Islet of Langerhans (tissue), 1 donor: ENCODE measurements around the gene KCNIP4.
A peak's percentile ranks its signal among the peaks of the same experiment; 100 is the strongest.
"Not testable (repeated sequence)": the region's sequence is repeated elsewhere in the genome, so short reads cannot be mapped to it uniquely, and the experiment has no call there.

ENCODE experiments used
- FAIRE-seq: peaks from one replicate; lab custom pipeline; 2011; peaks lifted over from hg19 to GRCh38; lab: Jason Lieb, UNC

The KCNIP4 gene

DNA sequence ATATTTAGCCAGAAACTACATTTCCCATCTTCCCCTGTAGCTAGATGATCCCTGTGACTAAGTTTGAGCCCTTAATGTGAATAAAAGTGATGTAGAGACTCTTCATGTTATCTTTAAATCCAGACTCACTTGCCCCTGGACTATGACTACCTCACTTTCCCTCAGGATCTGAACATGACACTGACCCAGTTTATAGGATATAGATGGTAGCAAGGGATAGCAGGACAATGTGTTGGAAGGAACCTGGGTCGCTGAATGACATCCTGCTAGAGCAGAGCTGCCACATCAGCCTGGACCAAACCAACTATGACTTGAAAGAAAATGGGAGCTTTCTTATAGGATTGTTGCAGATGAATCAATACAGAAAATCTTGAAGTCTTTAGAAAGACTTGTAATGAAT is 1110.1 kb downstream of the KCNIP4 start:
- FAIRE-seq, result no peak

DNA sequence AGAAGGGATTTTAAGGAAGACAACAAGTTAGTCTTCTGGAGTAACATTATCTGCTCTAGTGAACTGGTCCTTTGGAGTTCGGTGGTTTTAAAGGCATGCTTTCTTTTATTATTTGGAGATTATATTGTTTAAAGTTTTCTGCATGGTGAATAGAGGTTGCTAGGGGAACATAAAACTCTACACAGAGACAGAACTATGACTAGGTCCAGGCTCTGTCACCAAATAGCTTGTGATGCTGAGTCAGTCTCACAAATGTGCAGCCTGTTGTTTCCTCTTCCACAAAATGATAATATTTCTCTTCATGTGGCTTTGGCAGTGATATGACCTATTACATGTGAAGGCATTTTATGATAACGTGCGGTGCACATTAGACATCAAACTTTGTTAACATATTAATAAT is 1115.7 kb downstream of the KCNIP4 start:
- FAIRE-seq, result no peak

DNA sequence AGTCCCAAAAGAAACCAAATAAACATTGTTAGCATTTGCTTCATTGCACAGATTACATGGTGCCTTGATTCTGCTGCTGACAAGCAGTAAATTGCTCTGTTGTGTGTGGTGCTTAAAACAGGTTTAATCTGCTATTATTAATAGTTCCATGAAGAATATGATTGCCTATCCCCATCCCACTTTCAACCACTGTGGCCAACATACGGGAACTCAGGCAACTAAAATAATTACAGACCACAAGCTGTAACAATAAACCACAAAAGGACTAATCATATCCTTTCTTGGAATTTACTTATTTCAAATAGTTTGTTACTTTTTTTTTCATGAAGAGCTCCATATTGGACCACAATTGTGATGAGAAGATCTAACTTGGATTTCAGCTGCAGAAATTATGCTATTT is 1116.8 kb downstream of the KCNIP4 start:
- FAIRE-seq, result no peak

DNA sequence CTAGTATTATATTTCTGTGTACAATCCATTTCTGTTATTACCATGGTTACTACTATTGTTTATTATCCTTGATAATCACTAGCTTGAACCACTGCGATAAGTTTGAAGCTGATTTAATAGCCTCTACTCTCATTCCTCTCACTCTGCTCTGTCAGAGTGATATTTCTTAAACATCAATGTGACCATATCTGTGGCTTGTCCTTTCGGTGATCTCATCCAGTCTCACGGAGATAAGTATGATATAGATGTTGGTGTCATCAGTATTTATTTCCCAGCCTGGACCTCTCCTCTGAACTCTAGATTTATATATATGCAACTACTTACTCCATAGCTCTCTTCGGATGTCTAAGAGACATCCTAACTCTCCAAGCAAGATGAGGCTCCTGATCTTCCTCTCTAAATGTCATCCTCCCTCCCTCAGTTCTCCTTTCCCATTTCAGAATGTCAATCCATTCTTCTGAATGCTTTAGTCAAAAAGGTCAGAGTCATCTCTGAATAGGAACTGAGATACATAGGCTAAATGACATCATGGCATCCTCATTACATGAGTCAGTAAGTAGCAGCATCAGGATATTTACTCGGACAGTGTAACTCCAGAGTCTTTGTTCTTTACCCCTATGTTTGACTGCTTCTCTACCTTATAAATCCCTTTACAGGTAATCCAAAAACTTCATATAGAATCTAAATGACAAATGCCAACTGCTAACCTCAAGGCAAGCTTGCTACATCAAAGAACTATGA is 1118.8 kb downstream of the KCNIP4 start:
- no peak for FAIRE-seq

DNA sequence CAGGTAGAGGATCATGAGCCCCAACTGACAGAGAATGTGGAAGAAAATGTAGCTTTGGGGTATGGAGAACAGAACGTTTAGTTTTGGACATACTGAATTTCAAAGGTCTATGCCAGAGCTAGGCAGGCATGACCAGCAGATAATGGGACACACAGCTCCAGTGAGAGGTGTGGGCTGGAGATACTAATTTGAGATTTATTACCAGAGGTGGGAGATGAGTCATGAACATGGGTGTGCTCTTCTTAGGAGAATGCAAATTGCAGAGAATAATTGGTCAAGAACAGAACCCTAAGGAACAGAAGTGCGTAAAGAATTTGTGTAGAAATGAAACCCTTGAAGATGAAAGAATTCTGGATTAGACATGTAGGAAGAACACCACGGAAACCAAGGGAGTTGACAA is 1123.1 kb downstream of the KCNIP4 start:
- FAIRE-seq, result no peak

DNA sequence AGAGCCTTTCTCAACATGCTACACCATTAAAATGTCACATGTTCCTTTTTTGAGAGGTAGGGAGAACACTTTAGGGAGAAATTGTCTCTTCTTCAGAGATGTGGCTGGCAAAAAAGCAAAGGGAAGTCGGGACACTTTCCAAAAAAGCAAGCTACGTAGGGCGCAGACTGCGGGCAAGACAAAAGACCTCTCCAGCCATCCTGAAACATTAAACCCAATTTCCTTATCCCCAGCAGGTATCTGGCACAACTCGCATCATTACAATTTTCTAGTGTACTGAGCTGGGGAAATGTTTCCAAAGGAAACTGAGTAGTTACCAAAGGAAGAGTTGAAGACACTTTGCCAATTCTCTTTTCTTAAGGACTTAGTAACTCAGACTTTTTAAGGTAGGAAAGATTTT is 1132.3 kb downstream of the KCNIP4 start:
- no peak for FAIRE-seq

DNA sequence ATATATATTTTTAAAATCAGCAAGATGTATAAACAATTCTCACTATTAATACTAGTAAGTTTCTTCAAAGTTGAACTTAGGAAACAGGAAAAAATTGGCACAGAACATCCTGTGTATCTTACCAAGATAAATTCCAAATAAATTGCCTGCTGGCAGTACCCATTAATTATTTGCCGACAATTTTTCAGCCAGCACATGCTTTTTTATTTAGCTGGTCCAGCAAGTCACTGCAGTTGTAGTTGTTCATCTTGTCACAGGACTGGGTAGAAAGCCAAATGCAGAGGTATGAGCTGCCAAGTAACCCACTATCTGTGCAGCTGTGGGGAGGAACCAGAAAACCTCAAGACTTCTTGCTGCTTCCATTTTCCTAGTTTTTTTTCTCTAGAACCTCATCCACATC is 1134.9 kb downstream of the KCNIP4 start:
- FAIRE-seq, result no peak

DNA sequence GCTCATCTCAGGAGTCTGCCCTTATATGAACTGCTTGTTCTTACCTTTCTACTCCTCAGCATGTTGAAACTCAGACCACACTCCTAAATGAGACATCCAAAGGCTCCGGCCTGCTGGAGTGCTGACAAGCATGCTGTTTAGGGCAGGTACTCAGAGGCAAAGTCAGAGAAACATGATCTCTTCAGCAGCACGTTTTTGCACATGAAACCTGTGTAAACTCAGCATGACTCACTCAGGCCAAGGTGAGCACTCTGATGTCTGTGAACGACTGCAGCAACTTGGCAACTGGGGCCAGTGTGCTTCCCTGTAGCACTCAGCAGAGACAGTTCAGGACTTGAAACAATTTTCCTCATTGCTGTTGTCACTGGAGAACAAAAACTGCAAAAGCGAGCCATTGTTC is 1138.8 kb downstream of the KCNIP4 start:
- FAIRE-seq, result no peak

DNA sequence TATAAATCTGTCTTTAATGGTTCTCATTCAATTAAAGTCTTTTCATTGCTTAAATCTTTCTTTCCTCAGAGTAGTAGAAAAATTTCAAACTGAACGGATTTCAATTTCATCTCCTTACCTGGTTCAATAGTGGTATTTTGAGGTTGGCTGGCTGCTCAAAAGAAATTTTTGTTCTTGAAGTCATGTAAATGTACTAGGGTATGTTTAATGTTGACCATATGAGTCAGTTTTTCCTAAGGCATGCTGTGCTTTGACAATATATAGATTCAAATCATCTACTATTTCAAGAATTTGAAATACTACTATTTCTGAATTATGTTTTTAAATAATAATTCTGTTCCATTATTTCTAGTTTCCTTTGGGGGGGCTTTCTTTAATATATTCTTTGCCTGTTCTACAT is 1142.9 kb downstream of the KCNIP4 start:
- no peak for FAIRE-seq

DNA sequence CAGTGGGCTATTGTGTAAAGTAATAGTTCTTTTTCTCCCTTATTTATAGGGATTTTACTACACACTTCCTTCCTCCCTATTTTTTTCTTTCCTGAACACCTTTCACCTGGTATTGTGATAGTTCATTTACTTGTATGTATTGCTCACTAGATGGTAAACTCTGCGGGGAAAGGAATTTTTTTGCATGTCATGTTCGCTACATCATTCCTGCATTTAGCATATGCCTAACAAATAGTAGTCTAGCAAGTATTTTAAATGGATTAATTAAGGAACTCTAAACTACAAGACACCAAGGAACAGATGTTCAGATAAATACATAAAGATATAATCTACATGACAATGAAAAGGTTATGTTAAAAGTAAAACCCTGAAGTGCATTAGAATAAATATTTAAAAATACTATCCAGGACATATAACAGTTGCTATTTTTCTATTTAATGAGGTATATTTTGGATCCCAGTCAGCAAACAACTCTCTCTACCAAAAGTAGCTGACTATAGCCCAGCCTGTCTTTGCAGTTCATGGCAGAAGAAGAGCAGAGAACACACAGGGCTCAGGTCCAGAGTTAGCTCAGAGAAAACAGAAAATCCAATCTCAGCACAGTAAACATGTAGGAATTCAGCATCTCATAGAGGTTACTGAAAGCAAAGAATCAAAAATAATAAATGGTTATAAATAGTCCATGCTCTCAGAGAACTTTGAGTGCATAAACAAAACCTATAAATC is 1160.5 kb downstream of the KCNIP4 start:
- FAIRE-seq, result no peak

DNA sequence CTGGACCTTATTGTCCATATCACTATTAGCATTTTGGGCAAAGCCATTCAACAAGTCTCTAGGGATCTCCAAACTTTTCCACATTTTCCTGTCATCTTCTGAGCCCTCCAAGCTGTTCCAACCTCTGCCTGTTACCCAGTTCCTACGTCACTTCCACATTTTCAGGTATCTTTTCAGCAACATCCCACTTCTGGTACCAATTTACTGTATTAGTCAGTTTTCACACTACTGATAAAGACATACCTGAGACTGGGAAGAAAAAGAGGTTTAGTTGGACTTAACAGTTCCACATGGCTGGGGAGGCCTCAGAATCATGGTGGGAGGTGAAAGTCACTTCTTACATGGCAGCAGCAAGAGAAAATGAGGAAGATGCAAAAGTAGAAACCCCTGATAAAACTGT is 1165.4 kb downstream of the KCNIP4 start:
- not testable (repeated sequence) for FAIRE-seq

DNA sequence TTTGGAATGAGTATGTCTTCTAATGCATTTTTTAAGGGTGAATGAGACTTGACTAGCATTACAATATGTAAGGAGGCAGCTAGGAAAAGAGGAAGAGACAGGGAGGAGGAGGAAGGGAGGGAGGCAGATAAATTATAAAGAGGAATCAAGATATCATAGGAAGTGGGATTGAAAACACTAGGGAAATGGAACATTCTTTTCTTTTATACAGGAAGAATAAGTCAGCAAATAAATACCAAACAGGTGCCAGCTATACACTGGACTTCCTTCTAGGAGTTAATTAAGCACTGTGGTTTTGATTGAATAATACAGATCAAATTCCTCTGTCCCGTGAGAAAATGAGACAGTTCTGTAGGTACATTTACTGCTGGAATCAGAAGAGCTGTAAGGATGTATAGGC is 1169.7 kb downstream of the KCNIP4 start:
- no peak for FAIRE-seq

DNA sequence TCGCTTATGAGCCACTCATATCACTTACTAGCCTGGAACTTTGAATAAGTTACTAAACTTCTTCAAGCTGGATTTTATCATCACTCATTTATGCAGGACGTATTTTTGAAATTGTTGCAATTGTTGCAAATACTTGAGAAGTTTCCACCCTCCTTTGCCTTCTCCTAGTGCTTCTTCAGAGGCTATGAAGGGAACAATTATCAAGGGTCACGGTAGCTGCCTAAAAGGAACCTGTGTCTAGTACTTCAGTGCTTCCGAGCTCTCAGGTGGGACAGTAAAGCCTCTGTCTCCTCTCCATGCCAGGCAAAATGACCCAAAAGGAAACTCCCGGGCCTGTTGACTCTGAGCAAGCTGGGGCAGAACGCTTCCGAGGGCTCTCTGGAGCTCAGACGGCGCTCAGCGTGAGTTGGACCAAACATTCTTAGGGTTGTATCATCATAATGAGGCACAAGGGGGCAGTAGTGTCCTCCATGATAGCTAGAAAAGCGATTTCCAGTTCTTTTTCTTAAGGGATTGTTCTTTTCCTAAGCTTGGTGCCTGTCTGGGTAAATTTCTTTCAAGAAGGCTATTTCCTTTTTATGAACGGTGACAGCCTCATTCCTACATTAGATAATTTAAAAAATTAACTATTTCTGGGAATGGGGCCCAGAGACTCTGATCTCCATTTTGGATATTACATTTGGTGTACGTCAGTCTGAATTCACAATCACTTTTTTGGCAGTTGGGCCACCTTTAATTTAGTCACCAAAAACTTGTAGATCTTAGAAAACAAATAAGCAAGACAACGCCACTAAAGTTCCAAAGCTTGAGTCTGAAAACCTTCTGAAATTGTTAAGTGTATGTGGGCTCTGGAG is 1175.2 kb downstream of the KCNIP4 start:
- FAIRE-seq, result peak; percentile 84

DNA sequence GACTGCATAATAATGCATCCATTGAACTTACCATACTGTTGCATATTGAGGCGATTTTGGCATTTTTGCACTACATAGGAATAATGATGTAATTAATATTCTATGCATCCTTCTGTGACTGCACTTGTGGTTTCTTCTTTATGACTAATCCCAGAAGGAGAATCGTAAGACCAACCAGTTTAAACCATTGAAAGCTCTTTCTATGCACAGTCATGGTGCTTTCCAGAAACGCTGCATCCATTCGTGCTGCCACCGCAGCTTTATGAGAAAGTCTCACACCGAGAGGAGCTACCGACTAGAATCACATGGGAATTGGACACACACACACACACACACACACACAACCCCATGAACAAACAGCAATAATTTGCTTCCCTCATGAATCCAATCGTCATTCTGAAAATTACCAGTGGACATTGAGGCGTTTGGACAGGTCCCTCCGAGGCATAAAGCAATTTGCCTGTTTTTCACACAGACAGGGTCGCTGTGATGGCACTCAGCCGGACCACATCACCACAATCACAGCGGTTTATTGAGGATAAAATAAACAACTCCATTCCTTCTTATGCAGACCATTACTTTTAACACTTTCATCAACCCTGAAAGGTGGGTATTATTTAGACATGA is 1184.1 kb downstream of the KCNIP4 start:
- FAIRE-seq, result no peak

DNA sequence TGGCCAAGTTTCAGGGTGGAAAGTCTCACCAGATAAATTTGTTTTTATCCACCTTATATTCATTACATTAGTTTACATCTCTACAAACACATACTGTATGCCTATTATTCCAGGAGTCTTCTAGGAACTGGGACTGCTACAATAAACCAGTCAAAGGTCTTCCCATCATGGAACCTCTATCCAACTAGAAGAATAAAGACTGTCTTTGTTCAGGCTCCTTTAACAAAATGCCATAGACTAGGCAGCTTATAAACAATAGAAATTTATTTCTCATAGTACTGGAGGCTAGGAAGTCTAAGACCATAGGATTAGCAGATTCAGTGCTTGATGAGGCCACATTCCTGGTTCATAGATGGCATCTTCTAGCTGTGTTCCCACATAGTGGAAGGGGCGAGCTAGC is 1186.7 kb downstream of the KCNIP4 start:
- FAIRE-seq, result no peak

DNA sequence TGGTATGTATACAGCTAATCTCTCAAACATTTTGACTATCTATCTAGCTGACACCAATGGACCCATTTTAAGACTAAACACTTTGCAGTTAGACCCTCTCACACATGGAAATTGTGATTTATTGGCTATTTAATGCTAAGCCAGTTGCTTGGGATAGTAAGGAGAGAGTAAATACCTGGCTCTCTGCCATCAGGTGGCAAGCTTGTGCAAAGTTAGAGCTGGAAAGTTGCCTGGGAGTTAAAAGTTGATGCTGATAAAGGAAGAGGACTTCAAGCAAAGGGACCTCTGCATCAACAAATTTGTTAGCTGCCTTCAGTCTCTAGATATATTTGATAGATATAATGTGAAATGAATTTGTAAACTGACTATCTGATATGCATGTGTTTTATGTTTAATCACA is 1187.2 kb downstream of the KCNIP4 start:
- no peak for FAIRE-seq

DNA sequence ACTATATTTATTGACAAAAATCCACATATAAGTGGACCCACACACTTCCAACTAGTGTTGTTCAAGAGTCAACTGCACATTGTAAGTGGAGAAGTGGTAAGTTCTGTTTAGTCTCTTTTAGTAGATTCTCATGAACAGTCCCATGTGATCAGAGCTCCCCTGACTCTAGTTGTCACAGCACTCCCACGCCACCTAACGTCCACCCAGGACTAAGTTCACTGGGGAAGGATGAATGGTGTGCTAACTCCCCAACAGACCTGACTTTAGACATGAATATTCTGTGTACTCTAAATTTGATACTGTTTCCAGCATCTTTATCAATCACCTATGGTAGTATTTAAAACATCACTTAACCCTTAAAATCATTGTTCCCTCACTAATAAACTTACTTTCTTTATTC is 1188.5 kb downstream of the KCNIP4 start:
- no peak for FAIRE-seq

DNA sequence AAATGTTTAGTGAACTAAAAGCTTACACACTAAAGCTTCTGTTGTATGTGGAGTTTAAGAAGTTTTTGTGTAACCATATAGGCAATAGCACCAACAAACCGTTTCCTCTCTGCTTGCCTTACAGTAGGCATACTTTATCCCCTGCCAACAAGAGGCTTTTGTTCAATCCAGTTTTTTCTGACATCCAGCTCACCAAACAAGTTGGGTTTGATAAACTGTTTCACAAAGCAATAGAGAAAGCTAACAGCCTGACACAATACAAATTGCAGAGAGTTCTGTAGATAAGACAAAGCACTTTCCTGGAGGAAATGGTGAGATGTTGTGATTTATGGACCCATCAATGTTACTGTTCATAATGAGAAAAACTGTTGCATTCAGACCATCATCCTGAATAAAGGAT is 1194.5 kb downstream of the KCNIP4 start:
- no peak for FAIRE-seq

DNA sequence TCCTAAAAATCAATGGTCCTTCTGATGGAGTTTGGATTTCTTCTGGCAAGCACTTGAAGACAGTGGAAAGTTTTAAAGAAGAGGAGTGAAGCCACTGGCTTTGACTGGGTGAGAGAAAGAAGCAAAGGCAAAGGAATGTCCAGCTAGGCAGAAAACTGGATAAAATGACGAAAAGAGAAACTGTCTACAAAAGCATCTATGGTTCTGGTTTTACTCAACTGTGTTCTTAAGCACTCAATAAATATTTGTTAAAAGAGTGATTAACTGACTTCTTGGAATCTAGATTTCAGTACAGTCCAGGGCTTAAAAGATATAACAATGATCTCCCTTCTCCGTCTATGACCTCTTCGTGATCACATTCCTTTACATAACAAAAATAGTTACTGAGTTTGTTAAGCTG is 1195.9 kb downstream of the KCNIP4 start:
- no peak for FAIRE-seq

DNA sequence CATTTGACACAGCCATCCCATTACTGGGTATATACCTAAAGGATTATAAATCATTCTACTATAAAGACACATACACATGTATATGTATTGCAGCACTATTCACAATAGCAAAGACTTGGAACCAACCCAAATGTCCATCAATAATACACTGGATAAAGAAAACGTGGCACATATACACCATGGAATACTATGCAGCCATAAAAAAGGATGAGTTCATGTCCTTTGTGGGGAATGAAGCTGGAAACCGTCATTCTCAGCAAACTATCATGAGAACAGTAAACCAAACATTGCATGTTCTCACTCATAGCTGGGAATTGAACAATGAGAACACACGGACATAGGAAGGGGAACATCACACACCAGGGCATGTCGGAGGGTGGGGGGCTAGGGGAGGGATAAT is 1202.6 kb downstream of the KCNIP4 start:
- not testable (repeated sequence) for FAIRE-seq

DNA sequence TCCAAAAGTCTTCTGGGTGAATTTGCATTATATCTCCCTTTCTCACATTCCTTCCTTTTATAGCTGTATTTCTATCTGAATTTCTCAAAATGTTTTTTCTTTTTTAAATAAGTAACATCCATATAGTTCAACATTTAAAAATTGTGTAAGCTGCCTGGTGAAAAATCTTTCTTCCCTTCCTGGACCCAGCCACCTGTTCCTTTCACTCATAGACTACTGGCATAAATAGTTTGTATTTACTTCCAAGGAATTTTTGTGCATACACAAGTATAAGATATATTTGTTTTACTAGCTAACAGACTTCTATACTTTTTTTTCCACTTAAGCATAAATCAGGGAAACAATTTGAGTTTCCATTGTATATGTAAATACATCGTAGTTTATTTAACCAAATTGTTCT is 1212.6 kb downstream of the KCNIP4 start:
- FAIRE-seq, result no peak

DNA sequence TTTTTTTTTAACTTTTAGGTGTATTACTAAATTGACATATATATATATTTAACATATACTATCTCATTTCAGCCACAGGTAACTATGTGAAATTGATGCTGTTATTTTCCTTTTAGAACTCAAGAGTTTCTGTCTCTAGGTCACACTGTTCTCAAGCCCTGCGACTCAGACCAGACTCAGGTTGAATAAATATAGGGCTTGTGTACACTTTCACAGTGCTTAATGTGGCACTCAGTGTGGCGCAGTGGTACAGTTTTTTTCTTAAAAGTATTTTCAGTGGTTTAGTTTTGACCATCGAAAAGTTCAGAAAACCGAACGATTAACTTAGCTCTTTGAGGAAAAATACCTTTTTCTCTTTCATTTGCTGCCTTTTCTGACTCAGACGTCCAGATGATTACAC is 1223.7 kb downstream of the KCNIP4 start:
- no peak for FAIRE-seq

DNA sequence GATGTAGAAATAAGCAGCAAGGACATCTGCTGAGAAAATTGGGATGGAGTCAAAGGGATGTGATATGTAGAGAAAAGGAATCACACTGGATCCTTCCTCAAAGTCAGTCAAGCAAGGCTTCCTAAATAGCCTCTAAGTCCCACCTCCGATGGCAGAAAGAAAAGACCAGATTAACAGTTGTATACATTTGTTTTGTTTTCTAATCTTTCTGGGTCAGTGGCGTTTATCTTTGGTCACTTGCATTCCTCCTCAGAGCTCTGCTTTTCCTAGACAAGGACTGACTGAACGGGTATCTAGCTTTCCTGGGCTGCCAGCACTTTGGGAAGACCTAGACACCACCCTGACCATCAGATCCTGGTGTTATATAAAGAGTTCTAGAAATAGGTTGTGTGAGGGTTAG is 1225.1 kb downstream of the KCNIP4 start:
- FAIRE-seq, result no peak
